Measurements from ENCODE around the gene CAV1.

CAV1 gene

GRCh38 chr7:116532102-116532688 is 7.4 kb downstream of the CAV1 start:
- no peak for DNase-seq

- no peak for DNase-seq
Observed at GRCh38 chr7:116534790-116535189, 10.0 kb downstream of the CAV1 start.

- no peak for DNase-seq
Observed at GRCh38 chr7:116535416-116535815, 10.6 kb downstream of the CAV1 start.

- no peak for DNase-seq
Observed at GRCh38 chr7:116538138-116538537, 13.3 kb downstream of the CAV1 start.

- no peak for DNase-seq
Observed at GRCh38 chr7:116539879-116540278, 15.0 kb downstream of the CAV1 start.

- DNase-seq: no peak
Observed at GRCh38 chr7:116540743-116541142, 15.9 kb downstream of the CAV1 start.

GRCh38 chr7:116541951-116542350 is 17.1 kb downstream of the CAV1 start:
- DNase-seq: no peak

GRCh38 chr7:116542618-116543017 is 17.8 kb downstream of the CAV1 start:
- no peak for DNase-seq

- no peak for DNase-seq
Observed at GRCh38 chr7:116543664-116544063, 18.8 kb downstream of the CAV1 start.

GRCh38 chr7:116544487-116544886 is 19.7 kb downstream of the CAV1 start:
- DNase-seq: no peak

- no peak for DNase-seq
Observed at GRCh38 chr7:116545411-116545993, 20.7 kb downstream of the CAV1 start.

GRCh38 chr7:116546054-116546453 is 21.2 kb downstream of the CAV1 start:
- DNase-seq: no peak

- DNase-seq: no peak
Observed at GRCh38 chr7:116546916-116547315, 22.1 kb downstream of the CAV1 start.

GRCh38 chr7:116547347-116547746 is 22.5 kb downstream of the CAV1 start:
- DNase-seq: no peak

GRCh38 chr7:116548506-116548905 is 23.7 kb downstream of the CAV1 start:
- no peak for DNase-seq

GRCh38 chr7:116549370-116549769 is 24.5 kb downstream of the CAV1 start:
- no peak for DNase-seq

GRCh38 chr7:116551692-116552091 is 26.9 kb downstream of the CAV1 start:
- no peak for DNase-seq

- DNase-seq: no peak
Observed at GRCh38 chr7:116552602-116553001, 27.8 kb downstream of the CAV1 start.

GRCh38 chr7:116553168-116553964 is 28.5 kb downstream of the CAV1 start:
- DNase-seq: no peak

- DNase-seq: no peak
Observed at GRCh38 chr7:116554436-116554835, 29.6 kb downstream of the CAV1 start.

GRCh38 chr7:116554911-116555310 is 30.1 kb downstream of the CAV1 start:
- no peak for DNase-seq

GRCh38 chr7:116557066-116557585 is 32.3 kb downstream of the CAV1 start:
- DNase-seq: no peak

GRCh38 chr7:116557901-116558300 is 33.1 kb downstream of the CAV1 start:
- DNase-seq: no peak

Data from activated effector memory CD4-positive, alpha-beta T cell treated with anti-CD3 and anti-CD28 coated beads, Interleukin-2, amount 50 U/mL, for 16 hours (primary cell).